Body of pancreas (tissue), 4 donors: ENCODE measurements around the gene TEX14. TPM values are rescaled to one million over a fixed set of nuclear protein-coding genes. Genes with fewer than 3 reads are reported as not detected.

Source experiments
- ATAC-seq: fragments of 150-250 bp; one replicate; pipeline ENCODE4 v1.9.1; 2016
- DNase-seq, 4 donors: peaks; one replicate each; pipeline ENCODE4 v3.0.0-alpha.2; 2019
- H3K27ac ChIP-seq, 4 donors: fragments of 200-600 bp; sonication (generic); 1 replicate in 3 of 4; 2 replicates in 1 of 4; pipeline versions ENCODE4 v1.5.1 to v1.6.1; 2016 to 2019; ENCODE audit warnings: mild to moderate bottlenecking in 1 of 4, mixed read lengths in 1 of 4, moderate library complexity in 1 of 4
- H3K27me3 ChIP-seq, 2 donors: fragments of 200-600 bp; sonication (generic); one replicate each; pipeline ENCODE4 v1.6.0; 2016; ENCODE audit warnings: mild to moderate bottlenecking in 1 of 2
- H3K36me3 ChIP-seq, 2 donors: fragments of 200-600 bp; sonication (generic); replicated peaks in 1 of 2; 2 replicates each; pipeline ENCODE4 v1.5.1; 2016; ENCODE audit warnings: low read depth in 2 of 2; ENCODE audit not compliant: insufficient read depth in 1 of 2
- H3K4me1 ChIP-seq: fragments of 200-600 bp; sonication (generic); one replicate; pipeline ENCODE4 v1.6.0; 2016
- H3K4me3 ChIP-seq, 2 donors: fragments of 200-600 bp; sonication (generic); 1 replicate in 1 of 2; 2 replicates in 1 of 2; pipeline ENCODE4 v1.5.1; 2016 to 2019
- H3K9me3 ChIP-seq, 3 donors: fragments of 200-600 bp; sonication (generic); 1 replicate in 2 of 3; 2 replicates in 1 of 3; pipeline ENCODE4 v1.5.1; 2016
- POLR2A ChIP-seq, 3 donors: fragments of 450-650 bp; IDR thresholded peaks; one replicate each; pipeline ENCODE4 v1.6.1; 2016; ENCODE audit warnings: antibody characterized with exemption in 3 of 3, mild to moderate bottlenecking in 2 of 3
- WGBS, 2 donors: methylation state at CpG; one replicate each; pipeline ENCODE4 v1.1.5; 2017; 5-methylcytosine and 5-hydroxymethylcytosine counted together
- intact Hi-C: fragments of 100-400 bp; cut with DNase I; formaldehyde crosslinking; loops from one replicate; pipeline ENCODE4 v1.15.1; 2023
- total RNA-seq, 2 donors: library from RNA; depleted of rRNA; stranded (reverse); fragments of >200 nt; gene quantifications; one replicate each; pipeline ENCODE4 v1.1.0, GENCODE V29; 2016
- TF ChIP-seq, protein P1 (sequence below), 7 experiments: fragments of 450-650 bp in 4 of 7; fragments of 200-600 bp in 3 of 7; sonication (generic) in 3 of 7; IDR thresholded peaks; one replicate each; pipeline ENCODE4 v1.5.1; 2016 to 2019; ENCODE audit warnings: antibody characterized with exemption in 7 of 7

The TEX14 gene
- total RNA-seq, 2 donors from 2014 or later, result 0.26 TPM; not detected in 1

DNA sequence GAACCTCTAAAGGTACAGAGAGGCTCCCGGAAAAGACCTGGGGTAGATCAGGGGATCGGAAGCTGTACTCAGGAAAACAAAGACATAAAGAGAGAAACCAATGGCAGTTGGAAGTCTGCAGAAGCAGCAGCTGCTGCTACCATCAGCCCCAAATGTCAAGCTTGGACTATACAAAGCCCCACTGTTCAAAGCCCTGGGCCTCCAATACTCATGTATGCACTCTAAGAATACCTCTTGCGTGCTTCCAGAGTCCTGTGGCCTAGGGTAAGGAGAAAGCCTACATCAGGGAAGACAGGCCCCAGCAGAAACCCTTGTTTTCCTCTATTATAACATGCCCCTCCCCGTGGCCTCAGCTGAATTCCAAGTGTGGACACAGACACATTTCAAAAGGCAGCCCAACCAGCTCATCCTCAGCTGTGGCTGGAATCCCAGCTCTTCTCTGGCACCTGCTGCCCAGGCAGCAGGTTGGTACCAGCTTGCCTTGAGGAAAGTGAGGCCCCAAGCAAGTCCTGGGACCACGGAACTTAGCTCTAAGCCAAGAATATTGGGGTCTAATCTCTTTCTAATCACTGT is 158.1 kb downstream of the TEX14 start:
- H3K27ac ChIP-seq, result no peak overlapping the region
- WGBS, 2 donors, result 89 to 91% methylated on average over 5 of the region's 5 CpGs
- no peaks in the 10 kb centered on the region for H3K27me3 ChIP-seq
- intact Hi-C loops, result no loop called here
- H3K4me3 ChIP-seq, result no peak overlapping the region
- DNase-seq (no peak), ATAC-seq (no peak)
- no peaks in the 10 kb centered on the region for H3K9me3 ChIP-seq
- peaks cover 11% of the 10 kb centered on the region for H3K4me1 ChIP-seq
- TF ChIP-seq POLR2A (IDR thresholded peaks at IDR 0.05), result no peak
- TF ChIP-seq, protein P1, sequence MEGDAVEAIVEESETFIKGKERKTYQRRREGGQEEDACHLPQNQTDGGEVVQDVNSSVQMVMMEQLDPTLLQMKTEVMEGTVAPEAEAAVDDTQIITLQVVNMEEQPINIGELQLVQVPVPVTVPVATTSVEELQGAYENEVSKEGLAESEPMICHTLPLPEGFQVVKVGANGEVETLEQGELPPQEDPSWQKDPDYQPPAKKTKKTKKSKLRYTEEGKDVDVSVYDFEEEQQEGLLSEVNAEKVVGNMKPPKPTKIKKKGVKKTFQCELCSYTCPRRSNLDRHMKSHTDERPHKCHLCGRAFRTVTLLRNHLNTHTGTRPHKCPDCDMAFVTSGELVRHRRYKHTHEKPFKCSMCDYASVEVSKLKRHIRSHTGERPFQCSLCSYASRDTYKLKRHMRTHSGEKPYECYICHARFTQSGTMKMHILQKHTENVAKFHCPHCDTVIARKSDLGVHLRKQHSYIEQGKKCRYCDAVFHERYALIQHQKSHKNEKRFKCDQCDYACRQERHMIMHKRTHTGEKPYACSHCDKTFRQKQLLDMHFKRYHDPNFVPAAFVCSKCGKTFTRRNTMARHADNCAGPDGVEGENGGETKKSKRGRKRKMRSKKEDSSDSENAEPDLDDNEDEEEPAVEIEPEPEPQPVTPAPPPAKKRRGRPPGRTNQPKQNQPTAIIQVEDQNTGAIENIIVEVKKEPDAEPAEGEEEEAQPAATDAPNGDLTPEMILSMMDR (IDR thresholded peaks at IDR 0.05), result no peak
- no peaks in the 10 kb centered on the region for H3K36me3 ChIP-seq

DNA sequence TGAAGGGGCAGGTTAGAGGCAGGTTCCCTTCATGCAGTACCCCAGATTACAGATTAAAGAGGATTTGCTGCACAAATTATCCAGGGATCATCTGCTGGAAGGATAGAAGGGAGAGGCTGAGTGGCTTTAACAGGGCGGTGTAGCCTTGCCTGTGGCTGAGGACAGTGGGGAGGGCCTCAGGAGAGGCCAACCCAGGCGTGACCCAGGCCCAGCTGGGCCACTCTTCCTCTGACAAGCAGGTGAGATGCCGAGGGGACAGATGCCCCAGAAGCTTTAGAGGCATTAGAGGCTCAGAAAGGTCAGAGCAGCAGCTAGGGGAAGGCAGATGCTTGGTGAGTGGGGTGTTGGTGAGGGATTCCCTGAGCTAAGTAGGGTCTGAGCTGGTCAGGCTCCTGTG is 159.3 kb downstream of the TEX14 start:
- intact Hi-C loops, result no loop called here
- no peaks in the 10 kb centered on the region for H3K36me3 ChIP-seq
- TF ChIP-seq, protein P1 (IDR thresholded peaks at IDR 0.05), result no peak
- WGBS, 2 donors, result 54 to 64% methylated on average over 3 of the region's 3 CpGs
- no peaks in the 10 kb centered on the region for H3K27me3 ChIP-seq
- ATAC-seq, result no peak
- no peak overlapping the region for H3K27ac ChIP-seq
- no peak for DNase-seq
- H3K4me3 ChIP-seq, result no peak overlapping the region
- H3K9me3 ChIP-seq, result no peaks in the 10 kb centered on the region
- H3K4me1 ChIP-seq, result peaks cover 11% of the 10 kb centered on the region

DNA sequence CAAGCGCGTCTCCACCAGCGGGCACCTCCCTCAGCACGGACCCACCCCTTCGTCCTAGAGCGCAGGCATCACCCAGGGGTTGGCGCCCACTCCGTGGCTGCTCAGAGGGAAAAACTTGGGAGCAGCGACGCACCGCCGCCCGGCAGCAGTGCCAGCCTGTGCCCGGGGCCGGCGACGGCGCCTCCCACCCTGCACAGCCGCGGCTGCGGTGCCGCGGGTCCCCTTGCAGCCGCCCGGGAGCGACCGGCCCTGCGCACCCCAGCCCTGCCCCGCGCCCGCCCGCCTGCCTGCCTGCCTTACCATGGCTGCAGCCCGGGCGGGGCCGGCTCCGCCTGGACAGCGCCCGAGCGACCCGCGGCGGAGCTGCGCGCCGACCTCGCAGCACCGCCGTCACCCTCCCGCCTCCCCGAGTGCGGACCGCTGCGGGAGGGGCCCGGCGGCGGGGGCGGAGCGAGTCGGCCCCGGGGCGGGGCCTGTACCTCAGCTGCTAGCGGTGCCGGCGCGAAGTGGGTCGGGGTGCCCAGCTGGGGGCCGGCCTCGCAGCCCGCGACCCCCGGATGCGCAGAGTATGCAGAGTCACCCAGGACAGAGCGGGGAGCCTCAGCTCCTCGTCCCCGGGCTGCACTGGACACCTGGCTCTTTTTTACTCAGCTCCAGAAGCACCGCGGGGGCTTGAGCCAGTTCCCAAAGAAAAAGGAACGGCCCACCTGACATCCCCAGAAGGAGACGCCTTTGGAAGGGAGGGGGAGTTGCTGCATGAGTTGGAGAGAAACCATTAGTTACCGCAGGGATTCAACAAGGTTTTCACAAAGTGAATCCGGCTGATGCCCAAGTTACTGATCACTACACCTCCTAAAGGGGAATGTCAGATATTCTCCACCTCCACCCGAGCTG is 159.9 kb downstream of the TEX14 start:
- no peaks in the 10 kb centered on the region for H3K36me3 ChIP-seq
- H3K4me1 ChIP-seq, result peaks cover 11% of the 10 kb centered on the region
- no peak overlapping the region for H3K27ac ChIP-seq
- H3K27me3 ChIP-seq, result no peaks in the 10 kb centered on the region
- no peaks in the 10 kb centered on the region for H3K9me3 ChIP-seq
- TF ChIP-seq POLR2A (IDR thresholded peaks at IDR 0.05), result no peak
- TF ChIP-seq, protein P1 (IDR thresholded peaks at IDR 0.05), result peak in 1 of 7 experiments; percentile 15
- peak; percentile 91 for ATAC-seq
- intact Hi-C loops, result no loop called here
- 3 to 9% methylated on average over 9 to 68 of the region's 82 CpGs for WGBS, 2 donors
- no peak overlapping the region for H3K4me3 ChIP-seq
- peak; percentile 58 to 77 (median 62) for DNase-seq

DNA sequence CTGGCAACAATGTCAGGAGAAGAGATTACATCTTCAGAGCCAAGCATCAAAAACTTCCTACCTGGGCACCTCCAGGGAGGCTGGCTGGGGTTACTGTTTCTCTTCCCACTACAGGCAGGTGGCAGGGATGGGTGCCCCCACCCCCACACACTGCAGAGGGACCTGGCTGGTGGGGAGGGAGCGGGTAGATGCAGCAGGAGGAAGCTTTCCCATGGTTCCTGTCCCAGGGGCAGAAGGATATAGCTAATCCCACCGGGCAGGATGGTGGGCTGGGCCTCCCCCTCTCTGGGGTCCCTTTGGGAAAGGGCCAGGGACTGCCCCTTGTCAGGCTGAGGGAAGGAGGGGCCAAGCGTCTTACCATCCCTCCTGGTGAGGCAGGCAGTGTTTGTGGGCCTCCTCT is 160.7 kb downstream of the TEX14 start:
- H3K36me3 ChIP-seq, result no peaks in the 10 kb centered on the region
- no peaks in the 10 kb centered on the region for H3K27me3 ChIP-seq
- H3K27ac ChIP-seq, result no peak overlapping the region
- no peak for TF ChIP-seq POLR2A (IDR thresholded peaks at IDR 0.05)
- TF ChIP-seq, protein P1 (IDR thresholded peaks at IDR 0.05), result no peak
- no peak for ATAC-seq
- no peaks in the 10 kb centered on the region for H3K9me3 ChIP-seq
- peaks cover 11% of the 10 kb centered on the region for H3K4me1 ChIP-seq
- intact Hi-C loops, result no loop called here
- 54% methylated on average over 3 of the region's 3 CpGs; no CpG with 5 or more reads in 1 of the 2 donors for WGBS, 2 donors
- no peak overlapping the region for H3K4me3 ChIP-seq
- no peak for DNase-seq
